Right lung (tissue), 5 donors: Measurements from ENCODE around the gene BTN3A1. TPM values are rescaled to one million over a fixed set of nuclear protein-coding genes. Genes with fewer than 3 reads are reported as not detected.
"Not testable (repeated sequence)": the region's sequence is repeated elsewhere in the genome, so short reads cannot be mapped to it uniquely, and the experiment has no call there.

Source experiments
- DNase-seq, 2 donors: peaks; one replicate each; pipeline ENCODE4 v3.0.0-alpha.2; 2013
- polyA plus RNA-seq, 5 donors: library from polyadenylated mRNA; unstranded; fragments of 120-200 nt; gene quantifications; one replicate each; pipeline versions ENCODE4 v1.2.1 to v1.2.3, GENCODE V29; 2013; ENCODE audit warnings: inconsistent platforms in 1 of 5, low replicate concordance in 1 of 5; ENCODE audit not compliant: insufficient read length in 5 of 5, insufficient read depth in 1 of 5

The BTN3A1 gene
- polyA plus RNA-seq, 5 donors, result 50.0 to 83.2 (median 66.7) TPM

GRCh38 chr6:26412954-26413353 lies 10.9 kb downstream of the BTN3A1 start:
- DNase-seq, result no peak

GRCh38 chr6:26414281-26414680 lies 12.2 kb downstream of the BTN3A1 start:
- no peak for DNase-seq

GRCh38 chr6:26415036-26415614 lies 13.1 kb downstream of the BTN3A1 start:
- no peak for DNase-seq

- DNase-seq, result no peak
Observed at GRCh38 chr6:26415791-26416190, 13.7 kb downstream of the BTN3A1 start.

- no peak for DNase-seq
Observed at GRCh38 chr6:26416288-26416687, 14.2 kb downstream of the BTN3A1 start.

GRCh38 chr6:26418077-26418476 lies 16.0 kb downstream of the BTN3A1 start:
- DNase-seq, result not testable (repeated sequence)

GRCh38 chr6:26418795-26419194 lies 16.7 kb downstream of the BTN3A1 start:
- not testable (repeated sequence) for DNase-seq

GRCh38 chr6:26420688-26421171 lies 18.7 kb downstream of the BTN3A1 start:
- peak; percentile 38 to 48 for DNase-seq

GRCh38 chr6:26421259-26422144 lies 19.4 kb downstream of the BTN3A1 start:
- peak; percentile 85 to 89 for DNase-seq

GRCh38 chr6:26422329-26422728 lies 20.3 kb downstream of the BTN3A1 start:
- no peak for DNase-seq

GRCh38 chr6:26426691-26427450 lies 24.8 kb downstream of the BTN3A1 start:
- no peak for DNase-seq

- no peak for DNase-seq
Observed at GRCh38 chr6:26427451-26427809, 25.4 kb downstream of the BTN3A1 start.

GRCh38 chr6:26428206-26428605 lies 26.1 kb downstream of the BTN3A1 start:
- no peak for DNase-seq

- DNase-seq, result no peak
Observed at GRCh38 chr6:26430787-26431186, 28.7 kb downstream of the BTN3A1 start.

GRCh38 chr6:26431258-26432172 lies 29.4 kb downstream of the BTN3A1 start:
- no peak for DNase-seq

GRCh38 chr6:26432627-26433201 lies 30.6 kb downstream of the BTN3A1 start:
- DNase-seq, result no peak

GRCh38 chr6:26433680-26434079 lies 31.6 kb downstream of the BTN3A1 start:
- DNase-seq, result not testable (repeated sequence)

GRCh38 chr6:26436018-26436417 lies 33.9 kb downstream of the BTN3A1 start:
- DNase-seq, result no peak

GRCh38 chr6:26437550-26437949 lies 35.5 kb downstream of the BTN3A1 start:
- no peak for DNase-seq

GRCh38 chr6:26438000-26438399 lies 35.9 kb downstream of the BTN3A1 start:
- DNase-seq, result no peak
